GM18508 (cell line): ENCODE measurements around the gene PAK4.
"Not testable (repeated sequence)": the region's sequence is repeated elsewhere in the genome, so short reads cannot be mapped to it uniquely, and the experiment has no call there.

Experiments used
- ATAC-seq: cut with Tn5 transposase; IDR thresholded peaks from one replicate; pipeline ENCODE4 v1.9.1; 2021; ENCODE audit warnings: moderate number of reproducible peaks; ENCODE audit not compliant: insufficient read depth, unreplicated experiment

The PAK4 gene

DNA sequence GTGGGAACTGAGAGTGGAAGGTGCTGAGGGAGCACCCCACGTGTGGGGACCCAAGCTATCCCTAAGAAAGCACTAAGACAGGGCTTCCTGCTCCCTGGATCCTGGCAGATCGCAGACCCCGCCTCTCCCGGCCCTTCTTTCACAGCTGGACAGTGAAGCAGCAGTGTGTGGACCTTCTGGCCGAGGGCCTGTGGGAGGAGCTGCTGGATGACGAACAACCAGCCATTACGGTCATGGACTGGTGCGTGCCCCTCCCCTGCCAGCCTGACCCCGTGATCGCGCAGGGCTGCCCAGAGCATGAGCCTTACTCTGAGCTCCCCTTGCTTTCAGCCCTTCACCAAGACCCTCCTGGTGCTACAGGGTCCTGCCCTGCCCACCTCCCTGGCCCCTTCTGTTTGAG lies 73.4 kb downstream of the PAK4 start:
- ATAC-seq: no peak

DNA sequence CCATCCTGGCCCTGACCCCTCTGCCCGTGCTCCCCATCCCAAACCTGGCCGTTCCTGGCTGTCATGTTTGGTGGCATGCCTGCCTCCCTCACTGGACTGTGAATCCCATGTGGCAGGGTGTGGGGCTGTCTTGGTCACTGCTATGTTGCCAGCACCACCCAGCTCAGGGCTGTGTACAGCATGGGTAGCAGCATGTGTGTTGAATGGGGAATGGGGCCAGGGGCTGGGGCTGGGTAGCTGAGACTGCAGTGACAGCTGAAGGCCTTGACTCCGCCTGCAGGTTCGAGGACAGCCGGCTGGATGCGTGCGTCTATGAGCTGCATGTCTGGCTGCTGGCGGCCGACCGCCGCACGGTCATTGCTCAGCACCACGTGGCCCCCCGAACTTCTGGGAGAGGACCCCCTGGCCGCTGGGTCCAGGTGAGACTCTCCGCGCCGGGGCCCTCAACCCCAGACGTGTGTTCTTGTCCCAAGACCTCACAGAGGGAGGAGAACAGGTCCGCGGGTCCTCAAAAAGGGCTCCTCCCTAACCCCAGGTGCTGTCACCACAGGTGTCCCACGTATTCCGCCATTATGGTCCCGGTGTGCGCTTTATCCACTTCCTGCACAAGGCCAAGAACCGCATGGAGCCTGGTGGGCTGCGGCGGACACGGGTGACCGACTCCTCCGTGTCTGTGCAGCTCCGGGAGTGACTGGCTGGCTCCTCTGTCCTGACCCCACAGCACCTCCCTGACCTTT lies 74.6 kb downstream of the PAK4 start:
- no peak for ATAC-seq

DNA sequence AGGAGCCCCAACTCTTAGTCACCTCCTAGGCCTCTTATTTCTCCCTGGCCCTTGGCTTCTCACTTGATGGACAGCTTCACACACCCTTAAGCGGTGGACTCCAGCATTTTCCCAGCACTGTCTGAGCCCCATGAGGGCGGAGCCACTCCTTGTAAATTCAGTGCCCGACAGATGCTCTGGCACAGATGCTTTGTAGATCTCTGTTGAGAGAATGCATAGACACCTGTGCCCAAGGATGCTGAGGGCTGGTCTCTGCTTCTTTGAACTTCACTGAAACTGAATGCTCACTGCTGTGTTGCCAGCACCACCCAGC lies 75.2 kb downstream of the PAK4 start:
- ATAC-seq: no peak

DNA sequence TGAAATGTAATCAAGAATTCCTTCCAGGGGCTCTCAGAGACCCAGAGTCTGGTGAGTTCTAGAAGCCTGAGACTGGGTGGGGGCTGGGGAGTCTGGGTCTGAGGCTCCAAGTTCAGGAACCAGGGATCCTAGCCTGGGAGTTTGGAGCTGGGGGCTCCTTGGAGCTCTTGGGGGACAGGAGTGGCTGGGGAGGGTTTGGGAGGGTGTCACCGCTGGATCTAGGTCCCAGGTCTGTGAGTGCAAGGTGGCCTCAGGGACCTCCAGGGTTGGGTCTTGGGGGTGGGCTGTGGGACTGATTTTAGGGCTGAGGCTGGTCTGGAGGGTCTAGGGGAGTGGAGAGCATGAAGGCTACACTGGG lies 77.4 kb downstream of the PAK4 start:
- ATAC-seq: no peak

DNA sequence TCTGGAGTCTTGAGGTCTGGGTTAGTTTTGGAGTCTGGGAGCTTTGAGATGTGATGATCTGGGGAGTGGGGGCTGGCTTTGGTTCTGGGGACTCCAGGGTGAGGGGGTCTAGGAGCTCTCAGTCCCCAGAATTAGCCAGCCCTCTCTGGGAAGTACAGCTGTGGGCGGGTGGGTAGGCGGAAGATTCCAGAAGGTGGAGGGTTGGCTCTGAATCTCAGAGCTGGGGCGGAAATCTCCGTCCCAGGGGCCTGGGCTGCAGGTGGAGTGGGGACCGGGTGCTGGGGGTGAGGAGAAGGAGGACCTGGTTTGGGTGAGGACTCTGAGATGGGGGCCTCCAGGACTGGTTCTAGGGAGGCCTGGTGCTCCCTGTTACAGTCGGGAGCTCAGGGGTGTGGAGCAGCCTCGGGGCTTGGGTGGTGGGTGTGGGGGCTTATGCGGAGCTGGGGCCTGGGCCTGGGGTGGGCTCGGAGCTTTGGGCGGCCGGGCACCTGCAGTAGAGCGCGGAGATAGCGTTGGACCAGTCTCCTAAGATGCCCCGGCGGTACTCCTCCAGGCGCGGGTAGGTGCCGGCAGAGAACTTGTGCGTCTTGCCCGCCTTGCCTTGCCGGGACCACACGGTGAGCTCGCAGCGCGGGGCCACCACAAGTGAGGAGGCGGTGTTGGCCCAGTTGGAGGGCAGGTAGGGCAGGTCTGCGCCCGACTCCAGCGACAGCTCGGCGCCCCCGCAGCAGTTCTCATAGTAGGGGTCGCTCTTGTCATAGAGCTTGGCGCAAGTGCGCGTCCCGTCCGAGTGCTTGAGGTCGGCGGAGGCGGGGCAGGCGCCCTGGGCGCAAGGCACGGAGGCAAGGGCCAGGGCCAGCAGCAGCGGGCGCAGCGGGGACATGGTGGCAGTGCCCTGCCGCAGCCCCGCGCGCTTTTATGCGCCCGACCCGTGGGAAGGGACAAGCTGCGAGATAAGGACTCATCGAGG lies 78.1 kb downstream of the PAK4 start, which contains the start of gene SYCN:
Gene SYCN, minus strand, starts transcription at position 892 of the 970 bp plus-strand sequence. Its CDS starts 9 bp downstream, at position 883.
- ATAC-seq: no peak

DNA sequence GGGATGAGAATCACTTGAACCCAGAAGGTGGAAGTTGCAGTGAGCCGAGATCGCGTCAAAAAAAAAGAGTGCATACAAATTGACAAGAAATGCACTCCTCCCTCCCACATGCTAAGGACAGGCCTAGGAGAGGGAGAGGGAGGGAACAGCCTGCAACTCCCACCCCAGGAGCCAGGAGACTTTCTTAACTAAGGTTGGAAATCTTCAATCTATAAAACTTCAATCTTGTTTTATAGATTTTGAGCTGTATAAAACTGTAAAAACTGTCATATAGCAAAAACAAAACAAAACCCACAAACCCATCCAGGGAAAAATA lies 79.8 kb downstream of the PAK4 start:
- ATAC-seq: no peak

DNA sequence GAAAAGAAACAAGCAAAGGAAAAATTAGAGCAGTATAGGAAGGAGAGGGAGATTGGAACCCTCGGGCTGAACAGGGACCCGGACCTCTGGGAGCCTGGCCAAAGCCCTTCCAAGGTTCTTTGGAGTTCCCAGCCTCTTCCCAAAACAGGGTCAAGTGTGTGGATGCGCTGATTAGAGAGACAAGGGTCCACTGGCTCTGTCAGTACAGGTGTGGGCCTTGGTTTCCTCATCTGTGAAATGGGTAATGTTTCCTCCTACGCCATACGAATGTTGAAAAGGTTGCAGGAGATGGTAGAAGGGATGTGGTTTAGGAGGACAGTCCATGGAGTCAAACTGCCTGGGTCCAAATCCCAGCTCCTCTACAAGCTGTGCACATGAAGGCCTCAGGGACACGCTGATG lies 80.5 kb downstream of the PAK4 start:
- no peak for ATAC-seq

DNA sequence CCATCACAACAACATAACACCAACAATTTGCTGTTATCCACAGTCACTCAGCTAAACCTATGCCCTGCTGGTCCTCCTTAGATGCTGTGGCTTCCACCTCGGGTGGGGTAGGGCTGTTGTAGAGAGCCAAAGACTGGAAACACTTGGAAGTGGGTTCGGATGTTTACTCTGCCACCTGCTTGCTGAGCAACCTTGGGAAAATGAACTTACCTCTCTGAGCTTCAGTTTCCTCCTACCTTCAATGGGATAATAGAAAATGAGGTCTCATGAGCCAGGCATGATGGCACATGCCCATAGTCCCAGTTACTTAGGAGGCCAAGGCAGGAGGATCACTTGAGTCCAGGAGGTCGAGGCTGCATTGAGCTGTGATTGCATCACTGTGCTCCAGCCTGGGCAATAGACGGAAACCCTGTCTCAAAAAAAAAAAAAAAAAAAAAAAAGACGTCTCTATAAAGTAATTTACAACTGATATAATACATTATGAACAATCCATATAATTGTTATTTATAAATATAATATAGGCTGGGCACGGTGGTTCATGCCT lies 81.8 kb downstream of the PAK4 start:
- ATAC-seq: no peak

DNA sequence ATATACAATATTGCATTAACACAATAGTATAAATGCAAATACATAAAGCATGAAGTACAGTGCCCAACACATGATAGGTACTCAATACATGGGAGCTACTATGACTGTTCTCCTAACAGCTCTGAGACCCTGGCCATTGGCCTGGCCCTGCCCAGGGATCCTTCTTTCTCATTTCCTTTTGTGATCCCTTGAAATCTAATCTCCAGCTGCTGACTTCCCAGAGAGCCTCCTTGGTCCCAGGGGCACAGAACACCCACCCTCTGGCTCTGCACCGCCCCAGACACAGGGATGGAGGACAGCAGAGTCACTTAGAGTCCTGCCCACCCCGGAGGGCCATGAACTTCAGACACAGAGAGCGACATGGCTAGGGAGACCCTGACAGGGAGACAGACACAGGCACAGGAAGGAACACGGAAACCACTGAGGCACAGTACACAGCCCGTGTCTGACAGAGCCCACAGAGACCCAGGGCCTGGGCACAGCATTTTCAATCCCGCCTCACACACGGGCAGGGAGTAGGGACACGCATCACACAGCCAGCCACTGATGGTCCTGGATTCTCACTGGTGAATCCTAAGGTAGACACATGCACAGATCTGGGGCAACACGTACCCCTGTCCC lies 82.7 kb downstream of the PAK4 start:
- no peak for ATAC-seq

DNA sequence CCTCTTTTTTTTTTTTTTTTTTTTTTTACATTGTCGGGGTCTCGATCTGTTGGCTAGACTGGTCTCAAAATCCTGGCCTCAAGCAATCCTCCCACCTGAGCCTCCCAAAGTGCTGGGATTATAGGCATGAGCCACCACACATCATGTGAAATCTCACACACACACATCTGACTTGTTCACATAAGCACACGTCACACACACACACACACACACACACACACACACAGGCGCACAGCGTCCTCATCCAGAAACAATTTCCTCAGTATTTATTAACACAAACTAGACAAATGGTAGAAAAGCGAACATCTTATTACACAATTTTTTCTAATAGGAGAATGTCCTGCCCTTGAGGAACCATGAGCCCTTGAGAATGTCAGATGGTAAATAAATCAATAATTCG lies 83.6 kb downstream of the PAK4 start:
- ATAC-seq: no peak

DNA sequence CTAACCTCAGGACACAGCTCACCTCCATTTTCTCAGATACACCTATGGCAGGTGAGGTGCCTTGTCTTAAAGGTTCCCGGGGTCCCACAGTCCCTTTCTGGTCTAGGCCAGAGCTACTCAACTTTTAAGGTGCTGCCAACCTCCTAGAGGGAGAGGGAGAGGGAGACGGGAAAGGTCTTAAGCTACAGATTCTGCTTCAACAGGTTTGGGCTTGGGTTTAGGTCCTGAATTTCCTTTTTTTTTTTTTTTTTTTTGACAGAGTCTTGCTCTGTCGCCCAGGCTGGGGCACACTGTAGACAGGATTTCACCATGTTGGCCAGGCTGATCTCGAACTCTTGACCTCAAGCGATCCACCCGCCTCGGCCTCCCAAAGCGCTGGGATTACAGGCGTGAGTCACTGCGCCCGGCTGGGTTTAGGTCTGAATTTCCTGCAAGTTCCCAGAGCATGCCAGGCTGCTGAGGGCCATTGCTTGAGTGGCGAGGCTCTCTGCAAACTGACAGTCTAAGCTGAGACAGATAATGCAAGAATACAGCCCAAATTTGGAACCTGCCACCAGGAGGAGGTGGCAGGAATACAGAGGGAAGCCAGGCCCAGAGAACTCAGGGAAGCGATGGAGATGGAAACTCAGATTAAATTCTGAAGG lies 86.3 kb downstream of the PAK4 start:
- ATAC-seq: no peak

DNA sequence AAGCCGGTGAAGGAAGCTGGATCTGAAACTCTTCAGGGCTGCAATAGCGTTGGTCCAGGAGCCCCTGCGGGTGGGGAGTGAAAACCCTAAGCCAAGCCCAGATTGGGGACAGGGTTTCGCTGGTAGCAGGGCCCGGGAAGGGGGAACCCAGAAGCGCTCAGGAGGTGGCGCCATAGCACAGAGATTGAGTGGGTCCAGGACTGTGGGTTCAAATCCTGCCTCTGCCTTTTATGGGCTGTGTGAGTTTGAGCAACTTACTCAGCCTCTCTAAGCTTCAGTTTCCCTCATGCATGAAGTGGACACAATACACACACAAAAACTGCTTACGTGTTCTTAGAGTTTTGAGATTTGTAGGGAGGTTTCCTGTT lies 86.8 kb downstream of the PAK4 start:
- ATAC-seq: no peak

DNA sequence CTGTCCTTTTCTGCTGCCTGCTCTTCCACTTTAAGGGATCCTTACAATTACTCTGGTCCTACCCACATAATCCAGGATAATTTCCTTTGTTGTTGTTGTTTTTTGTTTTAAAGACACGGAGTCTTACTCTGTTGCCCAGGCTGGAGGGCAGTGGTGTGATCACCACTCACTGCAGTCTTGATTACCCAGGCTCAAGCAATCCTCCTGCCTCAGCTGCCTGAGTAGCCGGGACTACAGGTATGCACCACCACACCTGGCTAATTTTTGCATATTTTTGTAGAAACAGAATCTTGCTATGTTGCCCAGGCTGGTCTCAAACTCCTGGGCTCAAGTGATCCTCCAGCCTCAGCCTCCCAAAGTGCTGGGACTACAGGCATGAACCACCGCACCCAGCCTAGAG lies 89.7 kb downstream of the PAK4 start:
- ATAC-seq: not testable (repeated sequence)

DNA sequence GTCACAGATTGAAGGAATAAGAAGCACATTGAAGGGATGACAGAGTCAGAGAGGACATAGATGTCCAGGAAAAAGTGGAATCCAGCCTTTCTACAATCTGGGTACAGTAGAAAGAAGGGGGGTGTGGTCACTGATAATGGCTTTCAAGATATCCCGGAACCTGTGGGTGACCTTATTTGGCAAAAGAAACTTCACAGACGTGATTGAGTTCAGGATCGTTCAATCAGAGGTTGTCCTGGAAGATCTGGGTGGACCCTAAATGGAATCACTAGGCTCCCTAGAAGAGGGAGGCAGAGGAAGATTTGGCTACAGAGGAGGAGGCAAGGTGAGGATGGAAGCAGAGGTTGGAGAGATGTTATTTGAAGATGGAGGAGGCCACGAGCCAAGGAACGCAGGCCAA lies 91.5 kb downstream of the PAK4 start:
- ATAC-seq: no peak

DNA sequence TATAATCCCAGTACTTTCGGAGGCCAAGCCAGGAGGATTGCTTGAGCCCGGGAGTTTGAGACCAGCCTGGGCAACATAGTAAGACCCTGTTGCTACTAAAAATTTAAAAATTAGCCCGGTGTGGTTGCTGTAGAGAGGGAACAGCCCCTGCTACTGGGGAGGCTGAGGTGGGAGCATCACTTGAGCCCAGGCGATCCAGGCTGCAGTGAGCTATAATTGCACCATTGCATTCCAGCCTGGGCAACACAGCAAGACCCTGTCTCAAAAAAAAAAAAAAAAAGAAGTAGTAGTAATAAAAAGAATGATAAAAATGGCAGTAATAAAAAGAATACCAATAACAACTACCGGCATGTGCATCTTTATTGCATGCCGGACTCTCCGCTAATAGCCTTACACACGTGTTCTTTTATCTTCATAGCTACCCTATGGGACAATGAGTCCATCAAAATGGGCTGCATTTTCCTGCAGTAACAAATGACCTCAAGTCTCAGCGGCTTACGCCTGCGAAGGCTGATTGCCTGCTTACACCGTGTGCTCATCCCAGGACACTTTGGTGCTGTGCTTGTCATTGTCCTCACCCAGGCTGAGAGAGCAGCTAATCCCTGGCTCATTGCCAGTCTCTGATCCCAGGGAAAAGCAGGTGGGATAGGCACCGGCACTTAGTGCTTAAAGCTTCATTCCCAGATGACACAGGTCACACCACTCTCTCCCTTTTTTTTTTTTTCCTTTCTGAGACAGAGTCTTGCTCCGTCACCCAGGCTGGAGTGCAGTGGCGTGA lies 92.8 kb downstream of the PAK4 start:
- ATAC-seq: no peak

DNA sequence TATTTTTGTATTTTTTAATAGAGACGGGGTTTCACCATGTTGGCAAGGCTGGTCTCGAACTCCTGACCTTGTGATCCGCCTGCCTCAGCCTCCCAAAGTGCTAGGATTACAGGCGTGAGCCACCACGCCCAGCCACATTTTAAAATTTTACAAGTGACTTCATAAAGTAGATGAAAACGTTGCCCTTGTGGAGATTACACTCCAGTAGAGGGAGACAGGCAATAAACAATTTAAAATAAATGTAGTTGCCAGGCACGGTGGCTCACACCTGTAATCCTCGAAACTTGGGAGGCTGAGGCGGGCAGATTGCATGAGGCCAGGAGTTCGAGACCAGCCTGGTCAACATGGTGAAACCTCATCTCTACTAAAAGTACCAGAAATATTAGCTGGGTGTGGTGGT lies 93.5 kb downstream of the PAK4 start:
- ATAC-seq: not testable (repeated sequence)

DNA sequence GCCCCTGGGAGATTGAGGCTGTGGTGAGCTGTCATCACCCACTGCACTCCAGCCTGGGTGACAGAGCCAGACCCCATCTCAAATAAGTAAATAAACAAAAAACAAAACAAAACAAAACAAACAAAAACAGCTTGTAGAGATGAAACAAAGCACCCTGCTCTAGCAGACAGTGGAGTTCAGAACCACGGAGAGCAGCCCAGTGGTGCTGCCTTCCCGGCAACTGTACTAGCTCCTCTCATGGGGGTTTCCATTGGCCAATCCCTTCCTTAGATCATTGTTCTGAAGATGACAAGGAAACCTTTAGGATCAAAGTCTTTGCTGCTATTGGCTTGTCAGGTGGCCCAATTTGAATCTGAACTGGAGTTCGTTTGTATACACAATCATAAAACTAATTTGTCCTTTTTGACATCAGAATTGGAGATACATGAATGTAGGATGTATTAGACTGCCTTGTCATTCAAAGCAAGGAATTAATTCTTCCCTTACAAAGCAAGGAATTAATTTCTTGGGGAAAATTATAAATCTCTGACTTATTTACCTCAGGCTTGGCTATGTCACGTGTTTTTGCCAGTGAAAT lies 98.2 kb downstream of the PAK4 start:
- ATAC-seq: no peak

DNA sequence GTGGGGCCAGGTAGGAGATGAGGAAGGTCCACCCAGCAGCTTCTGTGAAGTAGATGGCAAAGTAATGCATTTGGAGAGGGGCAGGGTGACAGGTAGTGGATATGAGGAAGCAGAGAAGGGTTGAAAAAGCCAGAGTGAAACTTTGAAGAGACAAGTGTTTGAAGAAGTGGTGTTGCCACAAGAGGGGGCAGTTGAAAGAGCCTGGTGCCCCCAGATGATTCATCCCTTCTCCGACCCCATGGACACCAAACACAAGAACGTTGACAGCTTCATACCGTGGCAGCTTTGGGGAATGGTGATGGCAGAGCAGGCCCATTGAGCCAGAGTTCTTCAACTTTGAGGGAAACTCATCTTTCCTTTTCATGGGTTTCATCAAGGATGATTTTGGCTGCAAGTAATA lies 99.3 kb downstream of the PAK4 start:
- ATAC-seq: no peak
